Measurements from ENCODE around the gene ZBTB21. TPM values are rescaled to one million over a fixed set of nuclear protein-coding genes. Genes with fewer than 3 reads are reported as not detected.

Gene ZBTB21
- total and polyA plus RNA-seq, 12 donors: 6.8 to 39.1 (median 12.4) TPM

DNA sequence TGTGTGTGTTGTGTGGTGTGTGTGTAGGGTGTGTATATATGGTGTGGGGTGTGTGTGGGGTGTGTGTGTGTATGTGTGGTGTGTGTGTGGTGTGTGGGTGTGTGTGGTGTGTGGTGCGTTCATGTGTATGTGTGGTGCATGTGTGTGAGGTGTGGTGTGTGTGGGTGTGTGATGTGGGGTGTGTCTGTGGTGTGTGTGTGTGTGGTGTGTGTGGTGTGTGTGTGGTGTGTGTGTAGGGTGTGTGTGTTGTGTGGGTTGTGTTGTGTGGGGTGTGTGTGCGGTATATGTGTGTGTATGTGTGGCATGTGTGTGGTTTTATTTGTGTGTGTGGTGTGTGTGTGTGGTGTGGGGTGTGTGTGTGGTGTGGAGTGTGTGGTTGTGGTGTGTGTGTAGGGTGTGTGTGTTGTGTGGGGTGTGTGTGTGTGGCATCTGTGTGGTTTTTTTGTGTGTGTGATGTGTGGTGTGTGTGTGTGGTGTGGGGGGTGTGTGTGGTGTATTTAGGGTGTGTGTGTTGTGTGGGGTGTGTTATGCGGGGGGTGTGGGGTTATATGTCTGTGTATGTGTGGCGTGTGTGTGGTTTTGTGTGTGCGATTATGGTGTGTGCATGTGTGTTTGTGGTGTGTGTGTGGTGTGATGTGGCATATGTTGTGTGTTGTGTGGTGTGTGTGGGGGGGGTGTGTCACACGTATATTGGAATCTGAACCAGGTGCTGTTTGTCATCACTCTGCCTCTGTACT is 17.1 kb upstream of the ZBTB21 start:
- intact Hi-C loops (cut with DNase I): no loop called here
- H3K36me3 ChIP-seq (replicated peaks in 1 of 2): no peaks in the 10 kb centered on the region
- no peaks in the 10 kb centered on the region for H3K9me3 ChIP-seq (replicated peaks in 1 of 3)
- no peak for DNase-seq
- H3K27ac ChIP-seq: peak overlapping the region in 1 of 5 donors; percentile 49
- no peak for TF ChIP-seq CTCF (IDR thresholded peaks at IDR 0.05)
- no peak for TF ChIP-seq POLR2A (IDR thresholded peaks at IDR 0.05)
- 89 to 95% (median 92%) methylated on average over 6 of the region's 6 CpGs for WGBS, 4 donors
- no peak overlapping the region for H3K4me3 ChIP-seq
- H3K27me3 ChIP-seq: no peaks in the 10 kb centered on the region
- H3K4me1 ChIP-seq (replicated peaks in 1 of 2): peaks cover 4 to 11% of the 10 kb centered on the region in 2 donors

DNA sequence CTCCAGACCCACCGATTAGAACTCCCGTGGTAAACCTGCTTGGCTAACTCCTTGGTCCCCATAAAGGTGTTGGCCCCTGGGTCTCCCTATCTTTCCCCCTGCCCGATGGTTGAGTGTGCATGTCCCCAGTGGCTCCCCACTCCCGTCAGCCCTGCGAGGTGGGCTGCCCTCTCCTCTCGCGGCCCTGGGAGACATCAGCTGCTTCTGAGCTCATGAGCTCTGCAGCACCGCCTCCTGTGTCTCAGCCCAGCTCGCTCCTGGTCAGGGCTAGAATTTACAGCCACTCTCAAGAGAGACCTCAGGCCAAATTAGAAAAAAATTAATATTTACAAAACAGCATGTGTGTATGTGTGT is 15.9 kb upstream of the ZBTB21 start:
- Histone ChIP-seq H3K4me3 (no peak overlapping the region), H3K36me3 (replicated peaks in 1 of 2) (no peaks in the 10 kb centered on the region), H3K9me3 (replicated peaks in 1 of 3) (no peaks in the 10 kb centered on the region), H3K4me1 (replicated peaks in 1 of 2) (peaks cover 4 to 11% of the 10 kb centered on the region in 2 donors), H3K27me3 (no peaks in the 10 kb centered on the region), H3K27ac (peak overlapping the region in 4 of 5 donors; percentile 40 to 94 (median 62))
- TF ChIP-seq CTCF (IDR thresholded peaks at IDR 0.05) (no peak), POLR2A (IDR thresholded peaks at IDR 0.05) (no peak)
- 56 to 79% (median 67%) methylated on average over 7 to 9 of the region's 9 CpGs for WGBS, 4 donors
- intact Hi-C loops (cut with DNase I): no loop called here
- DNase-seq: peak in 3 of 7 donors; percentile 36 to 66 (median 45)

GRCh38 chr21:42025376-42026081 is 15.4 kb upstream of the ZBTB21 start:
- Histone ChIP-seq H3K27me3 (no peaks in the 10 kb centered on the region), H3K4me3 (no peak overlapping the region), H3K4me1 (replicated peaks in 1 of 2) (peaks cover 4 to 11% of the 10 kb centered on the region in 2 donors), H3K9me3 (replicated peaks in 1 of 3) (no peaks in the 10 kb centered on the region), H3K36me3 (replicated peaks in 1 of 2) (no peaks in the 10 kb centered on the region), H3K27ac (peak overlapping the region in 4 of 5 donors; percentile 40 to 94 (median 62))
- TF ChIP-seq POLR2A (IDR thresholded peaks at IDR 0.05) (peak in 1 of 2 donors; percentile 35), CTCF (IDR thresholded peaks at IDR 0.05) (no peak)
- WGBS, 4 donors: 27 to 44% (median 34%) methylated on average over 9 to 12 of the region's 12 CpGs
- DNase-seq: peak; percentile 74 to 92 (median 90)
- intact Hi-C loops (cut with DNase I): no loop called here

GRCh38 chr21:42022906-42023305 is 12.7 kb upstream of the ZBTB21 start:
- no peak for TF ChIP-seq CTCF (IDR thresholded peaks at IDR 0.05)
- TF ChIP-seq POLR2A (IDR thresholded peaks at IDR 0.05): no peak
- Histone ChIP-seq H3K27ac (no peak overlapping the region), H3K36me3 (replicated peaks in 1 of 2) (no peaks in the 10 kb centered on the region), H3K4me1 (replicated peaks in 1 of 2) (peaks cover 4 to 11% of the 10 kb centered on the region in 2 donors), H3K4me3 (no peak overlapping the region), H3K27me3 (no peaks in the 10 kb centered on the region), H3K9me3 (replicated peaks in 1 of 3) (no peaks in the 10 kb centered on the region)
- 90 to 95% (median 93%) methylated on average over 9 to 11 of the region's 11 CpGs for WGBS, 4 donors
- no peak for DNase-seq
- intact Hi-C loops (cut with DNase I): no loop called here

Data from adrenal gland (tissue), 12 donors.